Parathyroid adenoma (tissue), 2 donors: Measurements from ENCODE around the gene PYDC2.

Source experiments
- H2AFZ ChIP-seq: fragments of 300-600 bp; sonication (generic); one replicate; pipeline ENCODE4 v1.7.0; 2017; ENCODE audit warnings: antibody characterized with exemption, mild to moderate bottlenecking
- H3K27ac ChIP-seq: fragments of 300-600 bp; sonication (generic); one replicate; pipeline ENCODE4 v1.7.0; 2017
- H3K27me3 ChIP-seq: fragments of 300-600 bp; sonication (generic); one replicate; pipeline ENCODE4 v1.7.0; 2017; ENCODE audit warnings: low read length; ENCODE audit not compliant: control insufficient read depth, insufficient read depth
- H3K36me3 ChIP-seq: fragments of 300-600 bp; sonication (generic); one replicate; pipeline ENCODE4 v1.7.0; 2017; ENCODE audit warnings: low read length; ENCODE audit not compliant: control insufficient read depth, insufficient read depth
- H3K4me1 ChIP-seq: fragments of 300-600 bp; sonication (generic); one replicate; pipeline ENCODE4 v1.7.0; 2017; ENCODE audit warnings: control low read depth
- H3K4me2 ChIP-seq: fragments of 300-600 bp; sonication (generic); one replicate; pipeline ENCODE4 v1.7.0; 2017; ENCODE audit warnings: low read length
- H3K4me3 ChIP-seq: fragments of 300-600 bp; sonication (generic); one replicate; pipeline ENCODE4 v1.7.0; 2017; ENCODE audit warnings: low read depth, low read length
- H3K79me2 ChIP-seq: fragments of 300-600 bp; sonication (generic); one replicate; pipeline ENCODE4 v1.7.0; 2017; ENCODE audit warnings: control low read depth
- H3K9ac ChIP-seq: fragments of 300-600 bp; sonication (generic); one replicate; pipeline ENCODE4 v1.7.0; 2017; ENCODE audit warnings: mild to moderate bottlenecking
- H3K9me3 ChIP-seq: fragments of 300-600 bp; sonication (generic); one replicate; pipeline ENCODE4 v1.7.0; 2017; ENCODE audit warnings: low read length; ENCODE audit not compliant: control insufficient read depth
- CTCF ChIP-seq: fragments of 300-600 bp; sonication (generic); IDR thresholded peaks from one replicate; pipeline ENCODE4 v1.7.0; 2017; ENCODE audit warnings: antibody characterized with exemption, mild to moderate bottlenecking
- donor health status: primary hyperparathyroidism.

The PYDC2 gene

GRCh38 chr3:191449256-191449655, 11.7 kb upstream of the PYDC2 start:
- Histone ChIP-seq H3K79me2 (no peaks in the 10 kb centered on the region), H3K9ac (no peak overlapping the region), H3K4me1 (no peaks in the 10 kb centered on the region), H3K27ac (no peak overlapping the region), H3K4me2 (no peak overlapping the region), H3K27me3 (no peaks in the 10 kb centered on the region), H3K36me3 (no peaks in the 10 kb centered on the region), H3K4me3 (no peak overlapping the region), H2AFZ (no peak overlapping the region), H3K9me3 (no peaks in the 10 kb centered on the region)
- TF ChIP-seq CTCF: no peak

- Histone ChIP-seq H3K4me3 (no peak overlapping the region), H3K4me1 (no peaks in the 10 kb centered on the region), H3K36me3 (no peaks in the 10 kb centered on the region), H3K9ac (no peak overlapping the region), H3K27me3 (no peaks in the 10 kb centered on the region), H3K79me2 (no peaks in the 10 kb centered on the region), H3K4me2 (no peak overlapping the region), H2AFZ (no peak overlapping the region), H3K9me3 (no peaks in the 10 kb centered on the region), H3K27ac (no peak overlapping the region)
- no peak for TF ChIP-seq CTCF
Measured at GRCh38 chr3:191455257-191455952, 5.6 kb upstream of the PYDC2 start.

GRCh38 chr3:191460360-191460759, 603 bp upstream of the PYDC2 start:
- no peaks in the 10 kb centered on the region for H3K9me3 ChIP-seq
- H3K9ac ChIP-seq: no peak overlapping the region
- H3K27me3 ChIP-seq: no peaks in the 10 kb centered on the region
- no peak overlapping the region for H3K4me3 ChIP-seq
- TF ChIP-seq CTCF: no peak
- H3K4me2 ChIP-seq: no peak overlapping the region
- H3K79me2 ChIP-seq: no peaks in the 10 kb centered on the region
- no peak overlapping the region for H3K27ac ChIP-seq
- no peaks in the 10 kb centered on the region for H3K4me1 ChIP-seq
- H2AFZ ChIP-seq: no peak overlapping the region
- no peaks in the 10 kb centered on the region for H3K36me3 ChIP-seq

GRCh38 chr3:191470080-191470479, 9.1 kb downstream of the PYDC2 start:
- Histone ChIP-seq H3K4me1 (no peaks in the 10 kb centered on the region), H3K4me2 (no peak overlapping the region), H2AFZ (no peak overlapping the region), H3K79me2 (no peaks in the 10 kb centered on the region), H3K4me3 (no peak overlapping the region), H3K27me3 (no peaks in the 10 kb centered on the region), H3K27ac (no peak overlapping the region), H3K9me3 (no peaks in the 10 kb centered on the region), H3K36me3 (no peaks in the 10 kb centered on the region), H3K9ac (no peak overlapping the region)
- no peak for TF ChIP-seq CTCF

GRCh38 chr3:191470545-191470944, 9.6 kb downstream of the PYDC2 start:
- H3K27ac ChIP-seq: no peak overlapping the region
- no peak overlapping the region for H2AFZ ChIP-seq
- H3K27me3 ChIP-seq: no peaks in the 10 kb centered on the region
- no peaks in the 10 kb centered on the region for H3K4me1 ChIP-seq
- H3K9ac ChIP-seq: no peak overlapping the region
- H3K4me2 ChIP-seq: no peak overlapping the region
- no peaks in the 10 kb centered on the region for H3K79me2 ChIP-seq
- no peak overlapping the region for H3K4me3 ChIP-seq
- no peaks in the 10 kb centered on the region for H3K36me3 ChIP-seq
- no peak for TF ChIP-seq CTCF
- H3K9me3 ChIP-seq: no peaks in the 10 kb centered on the region
